Endothelial cell of umbilical vein (primary cell): ENCODE measurements around the gene UNC5B. TPM values are rescaled to one million over a fixed set of nuclear protein-coding genes. Genes with fewer than 3 reads are reported as not detected.

Source experiments
- BruUV-seq: library from RNA; stranded (reverse); fragments of 400-500 nt; replicated peaks from 2 replicates; lab custom pipeline; 2021; lab: Mats Ljungman, UMichigan
- CTCF ChIA-PET: fragments of 300-600, 350-600 bp; sonication (Branson Sonifier 250); formaldehyde crosslinking; loops from one replicate; lab custom pipeline; 2021; ENCODE audit warnings: antibody characterized with exemption, inconsistent platforms; lab: Charles Lee
- POLR2A ChIA-PET: fragments of 300-600, 350-600 bp; sonication (Branson Sonifier 250); formaldehyde crosslinking; loops from one replicate; lab custom pipeline; 2021; ENCODE audit warnings: antibody characterized with exemption, inconsistent platforms; lab: Charles Lee
- DNase-seq: peaks from one replicate; pipeline ENCODE4 v3.0.0-alpha.2; 2011; ENCODE audit warnings: low read depth, low spot score
- FAIRE-seq: peaks from 2 replicates; lab custom pipeline; 2011; peaks lifted over from hg19 to GRCh38; lab: Jason Lieb, UNC
- H2AFZ ChIP-seq: 2 replicates; pipeline ENCODE4 v1.6.0; 2012; ENCODE audit warnings: low read depth, low read length, control low read depth, inconsistent platforms
- H3K27ac ChIP-seq: 2 replicates; pipeline ENCODE4 v1.5.1; 2011; ENCODE audit warnings: low read depth, mild to moderate bottlenecking, control low read depth, low read length, moderate library complexity; ENCODE audit not compliant: insufficient read depth
- H3K27me3 ChIP-seq, 2 experiments: 2 replicates each; pipeline versions ENCODE4 v1.6.0 to v1.6.1; 2011; ENCODE audit warnings: low read length in 2 of 2, mixed read lengths in 1 of 2; ENCODE audit not compliant: control insufficient read depth in 2 of 2, insufficient read depth in 2 of 2
- H3K36me3 ChIP-seq, 2 experiments: 2 replicates in 1 of 2; 3 replicates in 1 of 2; pipeline ENCODE4 v1.5.1; 2011; ENCODE audit warnings: low read length in 2 of 2, mild to moderate bottlenecking in 1 of 2, moderate library complexity in 1 of 2; ENCODE audit not compliant: control insufficient read depth in 2 of 2, insufficient read depth in 2 of 2; ENCODE audit errors: extremely low read depth in 1 of 2
- H3K4me1 ChIP-seq: 3 replicates; pipeline ENCODE4 v1.5.1; 2011; ENCODE audit warnings: mild to moderate bottlenecking, low read length; ENCODE audit not compliant: control insufficient read depth, insufficient read depth; ENCODE audit errors: extremely low read depth
- H3K4me2 ChIP-seq: 2 replicates; pipeline ENCODE4 v1.6.1; 2011; ENCODE audit warnings: low read length, control low read depth, mixed read lengths; ENCODE audit not compliant: insufficient read depth
- H3K4me3 ChIP-seq, 3 experiments: fragments of 200-600 bp in 1 of 3; sonication (generic), shearing (Covaris generic) in 1 of 3; replicated peaks in 1 of 3; 2 replicates each; pipeline ENCODE4 v1.5.1; 2011 to 2016; ENCODE audit warnings: control low read depth in 3 of 3, low read length in 3 of 3, mild to moderate bottlenecking in 2 of 3, inconsistent platforms in 1 of 3, low read depth in 1 of 3, moderate library complexity in 1 of 3; ENCODE audit not compliant: insufficient read depth in 1 of 3
- H3K79me2 ChIP-seq: 2 replicates; pipeline ENCODE4 v1.6.0; 2012; ENCODE audit warnings: low read length, inconsistent platforms; ENCODE audit not compliant: control insufficient read depth, insufficient read depth
- H3K9ac ChIP-seq: replicated peaks from 2 replicates; pipeline ENCODE3; 2011; ENCODE audit warnings: low read length, control low read depth; ENCODE audit not compliant: insufficient read depth; ENCODE audit errors: extremely low read depth
- H3K9me1 ChIP-seq: replicated peaks from 3 replicates; pipeline ENCODE4 v1.6.0; 2011; ENCODE audit warnings: mild to moderate bottlenecking, low read length; ENCODE audit not compliant: control insufficient read depth, insufficient read depth; ENCODE audit errors: extremely low read depth
- H3K9me3 ChIP-seq: replicated peaks from 2 replicates; pipeline ENCODE4 v1.5.1; 2012; ENCODE audit warnings: low read length, inconsistent platforms; ENCODE audit not compliant: control insufficient read depth, insufficient read depth
- H4K20me1 ChIP-seq: replicated peaks from 2 replicates; pipeline ENCODE3; 2011; ENCODE audit warnings: mild to moderate bottlenecking, low read length; ENCODE audit not compliant: control insufficient read depth, insufficient read depth; ENCODE audit errors: extremely low read depth
- EZH2 ChIP-seq: IDR thresholded peaks from 2 replicates; pipeline ENCODE4 v1.6.1; 2012; ENCODE audit warnings: borderline replicate concordance, low read depth, mild to moderate bottlenecking, moderate library complexity, low read length, inconsistent platforms; ENCODE audit not compliant: severe bottlenecking
- FOS ChIP-seq: IDR thresholded peaks from 2 replicates; pipeline ENCODE4 v1.6.1; 2011; ENCODE audit warnings: mild to moderate bottlenecking, low read length, moderate library complexity, borderline replicate concordance; ENCODE audit not compliant: insufficient read depth
- GATA2 ChIP-seq: IDR thresholded peaks from 2 replicates; pipeline ENCODE4 v1.7.0; 2011; ENCODE audit warnings: low read depth, mild to moderate bottlenecking, moderate library complexity, mixed read lengths, low read length; ENCODE audit not compliant: insufficient read length, insufficient read depth
- MYC ChIP-seq: IDR thresholded peaks from one replicate; pipeline ENCODE4 v1.6.1; 2011; ENCODE audit warnings: mild to moderate bottlenecking, low read depth, low read length
- POLR2A ChIP-seq: IDR thresholded peaks from 2 replicates; pipeline ENCODE4 v1.6.1; 2012; ENCODE audit warnings: low read depth, mild to moderate bottlenecking, control low read depth, low read length
- POLR2AphosphoS5 ChIP-seq: IDR thresholded peaks from 2 replicates; pipeline ENCODE4 v1.6.1; 2012; ENCODE audit warnings: low read depth, mild to moderate bottlenecking, control low read depth, low read length, moderate library complexity; ENCODE audit not compliant: insufficient read depth
- dilution Hi-C: fragments of 300-500 bp; cut with MboI; formaldehyde crosslinking; loops from one replicate; pipeline ENCODE4 v1.15.0; 2019; ENCODE audit warnings: low sequenced_read_pairs; ENCODE audit not compliant: extremely low pct_ligation_motif_present
- intact Hi-C: fragments of 100-400 bp; cut with micrococcal nuclease; formaldehyde crosslinking; loops from one replicate; pipeline ENCODE4 v1.10.0; 2022
- polyA plus RNA-seq, 4 experiments: library from polyadenylated mRNA; depleted of rRNA in 3 of 4; stranded (reverse) in 3 of 4; unstranded in 1 of 4; fragments of >200 nt; gene quantifications; 2 replicates each; pipeline versions ENCODE4 v1.2.1 to v1.2.3, GENCODE V29; 2011 to 2012; ENCODE audit warnings: missing spikeins in 1 of 4
- total RNA-seq: library from RNA; stranded (reverse); gene quantifications from 2 replicates; pipeline ENCODE4 v1.2.3, GENCODE V29; 2021
- TF ChIP-seq, protein P1 (sequence below), 2 donors: IDR thresholded peaks; 1 replicate in 1 of 2; 2 replicates in 1 of 2; pipeline ENCODE4 v1.5.1; 2011; ENCODE audit warnings: low read length in 2 of 2, mild to moderate bottlenecking in 2 of 2, moderate library complexity in 2 of 2, control low read depth in 1 of 2, inconsistent platforms in 1 of 2, low read depth in 1 of 2; ENCODE audit not compliant: insufficient read depth in 1 of 2; ENCODE audit errors: extremely low read depth in 1 of 2

The UNC5B gene
- total and polyA plus RNA-seq, 2 donors (not counting 3 experiments of a cell fraction or from before 2014, with no cell fraction given) = 0.39 to 2.5 TPM

DNA sequence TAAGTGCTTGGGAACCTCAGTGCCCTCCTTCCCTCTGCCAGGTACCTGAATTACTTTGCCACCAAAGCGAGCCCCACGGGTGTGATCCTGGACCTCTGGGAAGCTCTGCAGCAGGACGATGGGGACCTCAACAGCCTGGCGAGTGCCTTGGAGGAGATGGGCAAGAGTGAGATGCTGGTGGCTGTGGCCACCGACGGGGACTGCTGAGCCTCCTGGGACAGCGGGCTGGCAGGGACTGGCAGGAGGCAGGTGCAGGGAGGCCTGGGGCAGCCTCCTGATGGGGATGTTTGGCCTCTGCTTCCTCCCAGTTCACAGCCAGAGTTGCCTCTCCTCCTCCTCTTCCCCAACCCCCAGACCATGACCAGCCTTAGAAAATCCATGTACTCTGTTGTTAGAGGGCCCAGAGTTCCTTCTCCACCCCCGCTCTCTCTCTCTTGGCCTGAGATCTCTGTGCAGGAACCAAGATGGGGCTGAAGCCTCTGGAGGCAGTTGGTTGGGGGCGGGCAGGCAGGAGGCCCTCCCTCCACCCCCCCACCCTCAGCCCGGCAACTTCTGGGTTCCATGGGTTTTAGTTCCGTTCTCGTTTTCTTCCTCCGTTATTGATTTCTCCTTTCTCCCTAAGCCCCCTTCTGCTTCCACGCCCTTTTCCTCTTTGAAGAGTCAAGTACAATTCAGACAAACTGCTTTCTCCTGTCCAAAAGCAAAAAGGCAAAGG is 86.9 kb downstream of the UNC5B start:
- POLR2A ChIA-PET = no interaction called here
- H3K4me2 ChIP-seq = no peak overlapping the region
- TF ChIP-seq POLR2AphosphoS5 = no peak
- TF ChIP-seq POLR2A = no peak
- no peak for TF ChIP-seq GATA2
- TF ChIP-seq, protein P1, sequence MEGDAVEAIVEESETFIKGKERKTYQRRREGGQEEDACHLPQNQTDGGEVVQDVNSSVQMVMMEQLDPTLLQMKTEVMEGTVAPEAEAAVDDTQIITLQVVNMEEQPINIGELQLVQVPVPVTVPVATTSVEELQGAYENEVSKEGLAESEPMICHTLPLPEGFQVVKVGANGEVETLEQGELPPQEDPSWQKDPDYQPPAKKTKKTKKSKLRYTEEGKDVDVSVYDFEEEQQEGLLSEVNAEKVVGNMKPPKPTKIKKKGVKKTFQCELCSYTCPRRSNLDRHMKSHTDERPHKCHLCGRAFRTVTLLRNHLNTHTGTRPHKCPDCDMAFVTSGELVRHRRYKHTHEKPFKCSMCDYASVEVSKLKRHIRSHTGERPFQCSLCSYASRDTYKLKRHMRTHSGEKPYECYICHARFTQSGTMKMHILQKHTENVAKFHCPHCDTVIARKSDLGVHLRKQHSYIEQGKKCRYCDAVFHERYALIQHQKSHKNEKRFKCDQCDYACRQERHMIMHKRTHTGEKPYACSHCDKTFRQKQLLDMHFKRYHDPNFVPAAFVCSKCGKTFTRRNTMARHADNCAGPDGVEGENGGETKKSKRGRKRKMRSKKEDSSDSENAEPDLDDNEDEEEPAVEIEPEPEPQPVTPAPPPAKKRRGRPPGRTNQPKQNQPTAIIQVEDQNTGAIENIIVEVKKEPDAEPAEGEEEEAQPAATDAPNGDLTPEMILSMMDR (IDR thresholded peaks at IDR 0.05; ENCODE audit: extremely low read depth in 1 of 2, insufficient read depth in 1 of 2, low read depth in 1 of 2, low read length in 2 of 2) = no peak
- TF ChIP-seq FOS = no peak
- no peak for TF ChIP-seq MYC
- no peak for TF ChIP-seq EZH2
- no peaks in the 10 kb centered on the region for H4K20me1 ChIP-seq
- intact Hi-C loops = no loop called here
- no peak overlapping the region for H3K4me3 ChIP-seq
- H3K36me3 ChIP-seq = no peaks in the 10 kb centered on the region
- H3K9ac ChIP-seq = no peak overlapping the region
- no TSS peak for BruUV-seq
- FAIRE-seq (no peak), DNase-seq (no peak)
- H3K9me3 ChIP-seq = no peaks in the 10 kb centered on the region
- H2AFZ ChIP-seq = no peak overlapping the region
- no peaks in the 10 kb centered on the region for H3K9me1 ChIP-seq
- H3K27ac ChIP-seq = no peak overlapping the region
- H3K27me3 ChIP-seq = no peaks in the 10 kb centered on the region
- dilution Hi-C loops = no loop called here
- H3K4me1 ChIP-seq = no peaks in the 10 kb centered on the region
- no peaks in the 10 kb centered on the region for H3K79me2 ChIP-seq
- CTCF ChIA-PET = no interaction called here
